ENCODE data around the gene GLIPR2. TPM values are rescaled to one million over a fixed set of nuclear protein-coding genes. Genes with fewer than 3 reads are reported as not detected.

Gene GLIPR2
- total RNA-seq, 5 donors from 2014 or later (not counting 1 experiment from before 2014, with no cell fraction given), result 25.6 to 37.8 (median 28.7) TPM

DNA sequence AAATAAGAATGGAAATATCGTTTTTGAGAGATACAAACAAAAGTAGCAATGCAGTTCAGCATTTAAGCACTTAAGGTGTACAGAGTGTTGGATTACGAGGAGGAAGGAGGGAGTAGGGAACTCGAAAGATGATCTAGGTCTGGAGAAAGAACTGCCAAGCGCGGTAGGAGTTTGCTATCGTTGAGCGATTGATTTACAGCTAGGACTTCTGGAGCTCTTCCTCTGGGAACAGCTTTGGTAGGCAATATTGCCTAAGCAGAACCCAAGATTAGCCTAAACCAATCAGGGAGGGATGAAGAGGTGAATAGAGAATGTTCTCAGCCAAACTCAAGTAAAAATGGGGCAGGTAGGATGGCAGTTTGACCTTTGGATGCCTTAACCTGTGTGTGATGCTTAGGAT lies 55.2 kb downstream of the GLIPR2 start:
- Histone ChIP-seq H3K4me3 (ENCODE audit: control insufficient read depth in 1 of 2, extremely low read depth in 1 of 2, low read length in 1 of 2) (peak overlapping the region; percentile 68 to 72), H3K9me3 (no peaks in the 10 kb centered on the region), H3K4me1 (ENCODE audit: control insufficient read depth in 1 of 2, extremely low read depth in 1 of 2, insufficient read depth in 2 of 2, low read length in 2 of 2) (peaks cover 24 to 34% of the 10 kb centered on the region in 2 experiments), H3K27ac (ENCODE audit: low read length) (no peak overlapping the region), H3K36me3 (ENCODE audit: control insufficient read depth in 2 of 2, extremely low read depth in 1 of 2, insufficient read depth in 1 of 2, low read length in 1 of 2) (peaks cover 0 to 4% of the 10 kb centered on the region in 2 donors), H3K27me3 (replicated peaks in 1 of 2; ENCODE audit: control insufficient read depth in 2 of 2, extremely low read depth in 1 of 2, insufficient read depth in 2 of 2, low read length in 1 of 2) (no peaks in the 10 kb centered on the region)
- ChIA-PET CTCF (interaction anchor here (0.6 to 2.5 kb wide), 6 partner anchors 9 to 1109 kb away, joined by 3 to 19 read pairs (median 3); no protein-coding TSS in a partner anchor), POLR2A (interaction anchor here in 1 of 2 donors (0.6 kb wide), 3 partner anchors 39 to 1546 kb away, joined by 4 read pairs; no protein-coding TSS in a partner anchor)
- DNase-seq, result no peak
- Mint-ChIP-seq H3K27ac (peak overlapping the region; percentile 88 to 92), H3K4me3 (peak overlapping the region; percentile 91 to 94 (median 92)), H3K36me3 (peaks cover 18% of the 10 kb centered on the region), H3K4me1 (peaks cover 46 to 60% (median 50%) of the 10 kb centered on the region in 3 donors), H3K9me3 (no peaks in the 10 kb centered on the region), H3K27me3 (peaks cover 0 to 5% of the 10 kb centered on the region in 2 donors)
- 0% methylated on average over 6 of the region's 7 CpGs for WGBS (ENCODE audit: insufficient coverage)
- ATAC-seq (replicated peaks in 1 of 4), result no peak

GRCh38 chr9:36192196-36192595 lies 55.7 kb downstream of the GLIPR2 start:
- Mint-ChIP-seq H3K4me1 (peaks cover 46 to 62% (median 55%) of the 10 kb centered on the region in 3 donors), H3K27me3 (peaks cover 0 to 5% of the 10 kb centered on the region in 2 donors), H3K4me3 (peak overlapping the region; percentile 91 to 94 (median 92)), H3K9me3 (no peaks in the 10 kb centered on the region), H3K27ac (peak overlapping the region in 1 of 2 donors; percentile 88), H3K36me3 (peaks cover 18% of the 10 kb centered on the region)
- Histone ChIP-seq H3K4me1 (ENCODE audit: control insufficient read depth in 1 of 2, extremely low read depth in 1 of 2, insufficient read depth in 2 of 2, low read length in 2 of 2) (peaks cover 24 to 37% of the 10 kb centered on the region in 2 experiments), H3K36me3 (ENCODE audit: control insufficient read depth in 2 of 2, extremely low read depth in 1 of 2, insufficient read depth in 1 of 2, low read length in 1 of 2) (peaks cover 0 to 8% of the 10 kb centered on the region in 2 donors), H3K27me3 (replicated peaks in 1 of 2; ENCODE audit: control insufficient read depth in 2 of 2, extremely low read depth in 1 of 2, insufficient read depth in 2 of 2, low read length in 1 of 2) (no peaks in the 10 kb centered on the region), H3K9me3 (no peaks in the 10 kb centered on the region), H3K27ac (ENCODE audit: low read length) (no peak overlapping the region), H3K4me3 (ENCODE audit: control insufficient read depth in 1 of 2, extremely low read depth in 1 of 2, low read length in 1 of 2) (peak overlapping the region; percentile 68 to 72)
- DNase-seq (no peak), ATAC-seq (replicated peaks in 1 of 4) (no peak)
- POLR2A ChIA-PET, result interaction anchor here in 1 of 2 donors (0.6 kb wide), 2 partner anchors 403 to 1547 kb away, joined by 3 to 4 read pairs; no protein-coding TSS in a partner anchor
- CTCF ChIA-PET, result interaction anchor here (0.6 to 2.3 kb wide), 3 partner anchors 9 to 1109 kb away, joined by 3 to 19 read pairs (median 3); no protein-coding TSS in a partner anchor
- 38% methylated on average over 1 of the region's 4 CpGs for WGBS (ENCODE audit: insufficient coverage)

GRCh38 chr9:36193023-36193422 lies 56.5 kb downstream of the GLIPR2 start:
- 75% methylated on average over 3 of the region's 3 CpGs for WGBS (ENCODE audit: insufficient coverage)
- Mint-ChIP-seq H3K27ac (peak overlapping the region in 1 of 2 donors; percentile 18), H3K27me3 (peaks cover 0 to 2% of the 10 kb centered on the region in 2 donors), H3K9me3 (no peaks in the 10 kb centered on the region), H3K36me3 (peaks cover 22% of the 10 kb centered on the region), H3K4me1 (peaks cover 52 to 61% (median 60%) of the 10 kb centered on the region in 3 donors), H3K4me3 (peak overlapping the region; percentile 91 to 94 (median 92))
- H3K4me3 ChIP-seq (ENCODE audit: control insufficient read depth in 1 of 2, extremely low read depth in 1 of 2, low read length in 1 of 2), result no peak overlapping the region
- peaks cover 0 to 13% of the 10 kb centered on the region in 2 donors for H3K36me3 ChIP-seq (ENCODE audit: control insufficient read depth in 2 of 2, extremely low read depth in 1 of 2, insufficient read depth in 1 of 2, low read length in 1 of 2)
- no peaks in the 10 kb centered on the region for H3K9me3 ChIP-seq
- H3K4me1 ChIP-seq (ENCODE audit: control insufficient read depth in 1 of 2, extremely low read depth in 1 of 2, insufficient read depth in 2 of 2, low read length in 2 of 2), result peaks cover 24 to 37% of the 10 kb centered on the region in 2 experiments
- DNase-seq (no peak), ATAC-seq (replicated peaks in 1 of 4) (no peak)
- H3K27me3 ChIP-seq (replicated peaks in 1 of 2; ENCODE audit: control insufficient read depth in 2 of 2, extremely low read depth in 1 of 2, insufficient read depth in 2 of 2, low read length in 1 of 2), result no peaks in the 10 kb centered on the region
- H3K27ac ChIP-seq (ENCODE audit: low read length), result no peak overlapping the region
- CTCF ChIA-PET, result interaction anchor here (1.1 to 1.2 kb wide), 2 partner anchors 90 kb away, joined by 3 read pairs; no protein-coding TSS in a partner anchor
- POLR2A ChIA-PET, result interaction anchor here in 1 of 2 donors (0.6 kb wide), 1 partner anchor 66 kb away, joined by 4 read pairs; no protein-coding TSS in a partner anchor

DNA sequence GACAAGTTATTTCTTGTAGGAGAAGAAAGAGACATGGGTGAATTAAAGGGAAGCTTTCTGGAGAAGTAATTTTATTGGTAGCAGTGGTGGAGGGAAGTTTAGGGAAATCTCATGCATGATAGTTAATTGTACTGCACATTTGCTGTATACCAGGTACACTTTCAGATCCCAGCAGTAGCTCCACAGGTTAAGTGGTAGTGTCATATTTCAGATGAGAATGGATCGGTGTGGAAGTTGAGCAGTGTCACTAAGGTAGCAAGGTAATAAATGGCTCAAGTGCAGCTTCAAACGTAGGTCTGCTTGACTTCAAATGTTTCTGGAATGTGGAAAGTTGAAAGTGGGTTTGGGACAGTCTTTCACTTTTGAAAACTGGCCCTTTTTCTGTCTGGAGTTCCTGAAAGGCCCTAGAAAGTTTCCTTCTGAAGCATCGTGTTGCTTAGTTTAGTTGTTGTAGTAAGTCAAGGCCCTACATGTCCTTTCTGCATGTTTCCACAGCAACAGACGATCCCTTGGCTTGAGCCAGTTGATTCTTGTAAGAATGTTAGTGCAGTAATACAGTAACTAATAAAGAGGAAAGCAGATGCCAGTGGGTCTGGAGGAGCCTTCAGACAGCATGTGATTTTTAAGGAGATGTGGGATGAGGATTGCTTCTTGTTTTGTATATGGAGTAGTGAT lies 57.9 kb downstream of the GLIPR2 start:
- Mint-ChIP-seq H3K4me1 (peaks cover 52 to 60% (median 58%) of the 10 kb centered on the region in 3 donors), H3K27me3 (no peaks in the 10 kb centered on the region), H3K9me3 (no peaks in the 10 kb centered on the region), H3K27ac (no peak overlapping the region), H3K4me3 (peak overlapping the region in 2 of 3 donors; percentile 29 to 94), H3K36me3 (peaks cover 27% of the 10 kb centered on the region)
- Histone ChIP-seq H3K36me3 (ENCODE audit: control insufficient read depth in 2 of 2, extremely low read depth in 1 of 2, insufficient read depth in 1 of 2, low read length in 1 of 2) (peaks cover 0 to 25% of the 10 kb centered on the region in 2 donors), H3K27ac (ENCODE audit: low read length) (no peak overlapping the region), H3K9me3 (no peaks in the 10 kb centered on the region), H3K4me1 (ENCODE audit: control insufficient read depth in 1 of 2, extremely low read depth in 1 of 2, insufficient read depth in 2 of 2, low read length in 2 of 2) (peaks cover 24 to 37% of the 10 kb centered on the region in 2 experiments), H3K4me3 (ENCODE audit: control insufficient read depth in 1 of 2, extremely low read depth in 1 of 2, low read length in 1 of 2) (no peak overlapping the region), H3K27me3 (replicated peaks in 1 of 2; ENCODE audit: control insufficient read depth in 2 of 2, extremely low read depth in 1 of 2, insufficient read depth in 2 of 2, low read length in 1 of 2) (no peaks in the 10 kb centered on the region)
- ChIA-PET POLR2A (interaction anchor here in 1 of 2 donors (0.5 kb wide), 1 partner anchor 140 kb away, joined by 8 read pairs; no protein-coding TSS in a partner anchor), CTCF (no interaction called here)
- no peak for ATAC-seq (replicated peaks in 1 of 4)
- no peak for DNase-seq
- WGBS (ENCODE audit: insufficient coverage), result 60% methylated on average over 2 of the region's 4 CpGs

DNA sequence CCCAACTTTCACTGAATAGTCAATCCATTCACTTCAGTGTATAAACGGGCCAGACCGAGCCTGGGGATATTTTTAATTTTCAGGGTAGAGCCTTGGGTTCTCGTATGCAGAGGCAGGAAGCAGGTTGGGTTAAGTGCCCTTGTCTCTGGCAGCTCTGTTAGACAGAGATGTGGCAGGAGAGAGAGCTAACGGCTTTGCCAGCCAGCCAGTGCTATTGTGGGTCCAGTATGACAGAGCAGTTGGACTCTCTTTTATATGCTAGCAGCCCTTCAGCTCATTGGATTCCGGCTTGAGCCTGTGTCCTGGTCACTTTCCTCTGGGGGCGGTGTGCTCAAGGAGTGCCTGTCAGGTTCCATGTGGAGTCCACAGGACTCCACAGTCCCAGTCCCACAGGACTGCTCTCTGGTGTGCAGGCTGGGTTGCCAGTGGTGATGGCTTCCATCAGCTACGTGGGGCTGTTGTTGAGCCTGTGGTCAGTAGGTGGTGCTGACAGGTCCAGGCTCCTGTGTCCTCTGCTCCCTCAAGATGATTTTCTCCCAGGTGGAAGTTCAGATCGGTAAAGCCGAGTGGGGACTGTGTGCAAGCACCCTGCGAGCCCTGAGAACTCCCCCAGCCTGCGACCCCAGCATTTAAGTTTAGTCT lies 68.5 kb downstream of the GLIPR2 start:
- DNase-seq, result no peak
- H3K27ac ChIP-seq (ENCODE audit: low read length), result no peak overlapping the region
- H3K36me3 Mint-ChIP-seq, result peaks cover 65% of the 10 kb centered on the region
- peaks cover 25 to 49% (median 47%) of the 10 kb centered on the region in 3 donors for H3K4me1 Mint-ChIP-seq
- no peaks in the 10 kb centered on the region for H3K27me3 Mint-ChIP-seq
- H3K4me1 ChIP-seq (ENCODE audit: control insufficient read depth in 1 of 2, extremely low read depth in 1 of 2, insufficient read depth in 2 of 2, low read length in 2 of 2), result peaks cover 0 to 8% of the 10 kb centered on the region in 2 experiments
- H3K27ac Mint-ChIP-seq, result no peak overlapping the region
- POLR2A ChIA-PET, result no interaction called here
- CTCF ChIA-PET, result no interaction called here
- no peak overlapping the region for H3K4me3 Mint-ChIP-seq
- H3K9me3 ChIP-seq, result no peaks in the 10 kb centered on the region
- ATAC-seq (replicated peaks in 1 of 4), result no peak
- 100% methylated on average over 9 of the region's 11 CpGs for WGBS (ENCODE audit: insufficient coverage)
- H3K36me3 ChIP-seq (ENCODE audit: control insufficient read depth in 2 of 2, extremely low read depth in 1 of 2, insufficient read depth in 1 of 2, low read length in 1 of 2), result peaks cover 18 to 94% of the 10 kb centered on the region in 2 donors
- H3K4me3 ChIP-seq (ENCODE audit: control insufficient read depth in 1 of 2, extremely low read depth in 1 of 2, low read length in 1 of 2), result no peak overlapping the region
- no peaks in the 10 kb centered on the region for H3K27me3 ChIP-seq (replicated peaks in 1 of 2; ENCODE audit: control insufficient read depth in 2 of 2, extremely low read depth in 1 of 2, insufficient read depth in 2 of 2, low read length in 1 of 2)
- no peaks in the 10 kb centered on the region for H3K9me3 Mint-ChIP-seq

GRCh38 chr9:36207016-36207415 lies 70.5 kb downstream of the GLIPR2 start:
- H3K27me3 Mint-ChIP-seq, result no peaks in the 10 kb centered on the region
- Histone ChIP-seq H3K4me1 (ENCODE audit: control insufficient read depth in 1 of 2, extremely low read depth in 1 of 2, insufficient read depth in 2 of 2, low read length in 2 of 2) (peaks cover 0 to 8% of the 10 kb centered on the region in 2 experiments), H3K27ac (ENCODE audit: low read length) (no peak overlapping the region), H3K27me3 (replicated peaks in 1 of 2; ENCODE audit: control insufficient read depth in 2 of 2, extremely low read depth in 1 of 2, insufficient read depth in 2 of 2, low read length in 1 of 2) (no peaks in the 10 kb centered on the region), H3K4me3 (ENCODE audit: control insufficient read depth in 1 of 2, extremely low read depth in 1 of 2, low read length in 1 of 2) (no peak overlapping the region), H3K36me3 (ENCODE audit: control insufficient read depth in 2 of 2, extremely low read depth in 1 of 2, insufficient read depth in 1 of 2, low read length in 1 of 2) (peaks cover 18 to 93% of the 10 kb centered on the region in 2 donors), H3K9me3 (no peaks in the 10 kb centered on the region)
- WGBS (ENCODE audit: insufficient coverage), result no CpG with 5 or more reads among the region's 4 CpGs
- peaks cover 41 to 66% (median 55%) of the 10 kb centered on the region in 3 donors for H3K4me1 Mint-ChIP-seq
- peaks cover 74% of the 10 kb centered on the region for H3K36me3 Mint-ChIP-seq
- DNase-seq, result no peak
- H3K27ac Mint-ChIP-seq, result peak overlapping the region; percentile 40 to 86
- no peak for ATAC-seq (replicated peaks in 1 of 4)
- H3K9me3 Mint-ChIP-seq, result no peaks in the 10 kb centered on the region
- CTCF ChIA-PET, result interaction anchor here in 1 of 2 donors (1.2 kb wide), 1 partner anchor 16 kb away, joined by 3 read pairs; the partner anchor contains the start of gene CLTA
- POLR2A ChIA-PET, result no interaction called here
- H3K4me3 Mint-ChIP-seq, result no peak overlapping the region
